Transverse colon (tissue), 3 donors: ENCODE results near the gene ERICH4.

Experiments used
- CTCF ChIP-seq, 5 experiments: fragments of 200-600 bp in 3 of 5; fragments of 450-650 bp in 2 of 5; sonication (generic) in 3 of 5; IDR thresholded peaks; 1 replicate in 2 of 5; 2 replicates in 3 of 5; pipeline ENCODE4 v1.5.1; 2016 to 2017; ENCODE audit warnings: antibody characterized with exemption in 5 of 5, inconsistent platforms in 3 of 5, mild to moderate bottlenecking in 2 of 5, moderate library complexity in 1 of 5
- EP300 ChIP-seq: sonication (generic); formaldehyde crosslinking; IDR thresholded peaks from one replicate; pipeline ENCODE4 v1.6.1; 2017; ENCODE audit warnings: antibody characterized with exemption, low read depth
- POLR2A ChIP-seq: fragments of 450-650 bp; IDR thresholded peaks from one replicate; pipeline ENCODE4 v1.6.1; 2016; ENCODE audit warnings: antibody characterized with exemption, mild to moderate bottlenecking, moderate library complexity

GRCh38 chr19:41424335-41425173, 18.4 kb upstream of the ERICH4 start:
- TF ChIP-seq CTCF (IDR thresholded peaks at IDR 0.05), result no peak
- TF ChIP-seq EP300, result no peak
- TF ChIP-seq POLR2A, result no peak
